ENCODE measurements around the gene TMPRSS4.

- TF ChIP-seq EZH2 (IDR thresholded peaks at IDR 0.05; ENCODE audit: borderline replicate concordance, insufficient read depth, low read depth, low read length, poor library complexity, severe bottlenecking), result no peak
- no peak for TF ChIP-seq CTCF (IDR thresholded peaks at IDR 0.05)
Observed at GRCh38 chr11:118162846-118163245, 86.0 kb downstream of the TMPRSS4 start.

Data from B cell (primary cell).